Measurements from ENCODE around the gene CTTNBP2.

Gene CTTNBP2

GRCh38 chr7:117854186-117854585, 19.1 kb downstream of the CTTNBP2 start:
- no peaks in the 10 kb centered on the region for H3K4me1 Mint-ChIP-seq
- DNase-seq (no peak), ATAC-seq (no peak)
- no peaks in the 10 kb centered on the region for H3K9me3 Mint-ChIP-seq
- no peak overlapping the region for H3K27ac Mint-ChIP-seq
- peaks cover 6% of the 10 kb centered on the region for H3K27me3 Mint-ChIP-seq
- no peak overlapping the region for H3K4me3 Mint-ChIP-seq

- H3K9me3 Mint-ChIP-seq: peaks cover 0 to 4% of the 10 kb centered on the region in 2 donors
- DNase-seq (no peak), ATAC-seq (no peak)
- H3K27ac Mint-ChIP-seq: no peak overlapping the region
- H3K4me1 Mint-ChIP-seq: no peaks in the 10 kb centered on the region
- H3K27me3 Mint-ChIP-seq: no peaks in the 10 kb centered on the region
- no peak overlapping the region for H3K4me3 Mint-ChIP-seq
Measured at GRCh38 chr7:117848941-117849340, 24.3 kb downstream of the CTTNBP2 start.

GRCh38 chr7:117844678-117845077, 28.6 kb downstream of the CTTNBP2 start:
- H3K4me1 Mint-ChIP-seq: no peaks in the 10 kb centered on the region
- no peak for ATAC-seq
- no peak overlapping the region for H3K27ac Mint-ChIP-seq

GRCh38 chr7:117841611-117842010, 31.6 kb downstream of the CTTNBP2 start:
- no peaks in the 10 kb centered on the region for H3K27me3 Mint-ChIP-seq
- H3K4me3 Mint-ChIP-seq: no peak overlapping the region
- no peak overlapping the region for H3K27ac Mint-ChIP-seq
- ATAC-seq (no peak), DNase-seq (no peak)
- peaks cover 10 to 13% of the 10 kb centered on the region in 2 donors for H3K9me3 Mint-ChIP-seq
- H3K4me1 Mint-ChIP-seq: no peaks in the 10 kb centered on the region

More at GRCh38 chr7:117844678-117845077, 28.6 kb downstream of the CTTNBP2 start:
- Mint-ChIP-seq H3K4me3 (no peak overlapping the region), H3K9me3 (peaks cover 10 to 13% of the 10 kb centered on the region in 2 donors), H3K27me3 (no peaks in the 10 kb centered on the region)
- DNase-seq: no peak

- DNase-seq (no peak), ATAC-seq (no peak)
- H3K4me1 Mint-ChIP-seq: no peaks in the 10 kb centered on the region
Measured at GRCh38 chr7:117841011-117841410, 32.2 kb downstream of the CTTNBP2 start.

GRCh38 chr7:117839507-117839906, 33.7 kb downstream of the CTTNBP2 start:
- Mint-ChIP-seq H3K9me3 (peaks cover 10 to 13% of the 10 kb centered on the region in 2 donors), H3K4me1 (no peaks in the 10 kb centered on the region), H3K27me3 (no peaks in the 10 kb centered on the region), H3K27ac (no peak overlapping the region), H3K4me3 (no peak overlapping the region)
- ATAC-seq (no peak), DNase-seq (no peak)

More at GRCh38 chr7:117841011-117841410, 32.2 kb downstream of the CTTNBP2 start:
- Mint-ChIP-seq H3K27me3 (no peaks in the 10 kb centered on the region), H3K4me3 (no peak overlapping the region), H3K9me3 (peaks cover 10 to 13% of the 10 kb centered on the region in 2 donors), H3K27ac (no peak overlapping the region)

GRCh38 chr7:117837841-117838240, 35.4 kb downstream of the CTTNBP2 start:
- Mint-ChIP-seq H3K27me3 (peaks cover 8% of the 10 kb centered on the region), H3K27ac (no peak overlapping the region), H3K9me3 (no peaks in the 10 kb centered on the region), H3K4me3 (no peak overlapping the region), H3K4me1 (no peaks in the 10 kb centered on the region)
- ATAC-seq: no peak
- DNase-seq: no peak

- ATAC-seq: no peak
- H3K27ac Mint-ChIP-seq: no peak overlapping the region
- H3K4me3 Mint-ChIP-seq: no peak overlapping the region
- H3K27me3 Mint-ChIP-seq: peaks cover 8% of the 10 kb centered on the region
- no peak for DNase-seq
- H3K9me3 Mint-ChIP-seq: peaks cover 0 to 9% of the 10 kb centered on the region in 2 donors
- H3K4me1 Mint-ChIP-seq: no peaks in the 10 kb centered on the region
Measured at GRCh38 chr7:117835016-117835664, 38.1 kb downstream of the CTTNBP2 start.

- H3K4me1 Mint-ChIP-seq: no peaks in the 10 kb centered on the region
- no peak for ATAC-seq
- no peak overlapping the region for H3K4me3 Mint-ChIP-seq
- H3K27me3 Mint-ChIP-seq: peaks cover 8% of the 10 kb centered on the region
- DNase-seq: no peak
- H3K9me3 Mint-ChIP-seq: peaks cover 0 to 9% of the 10 kb centered on the region in 2 donors
- H3K27ac Mint-ChIP-seq: no peak overlapping the region
Measured at GRCh38 chr7:117830422-117830954, 42.8 kb downstream of the CTTNBP2 start.

GRCh38 chr7:117829450-117830117, 43.7 kb downstream of the CTTNBP2 start:
- Mint-ChIP-seq H3K4me3 (no peak overlapping the region), H3K4me1 (no peaks in the 10 kb centered on the region), H3K27me3 (peaks cover 8% of the 10 kb centered on the region), H3K9me3 (peaks cover 0 to 9% of the 10 kb centered on the region in 2 donors), H3K27ac (no peak overlapping the region)
- DNase-seq: no peak
- no peak for ATAC-seq

GRCh38 chr7:117828825-117829224, 44.4 kb downstream of the CTTNBP2 start:
- Mint-ChIP-seq H3K4me3 (no peak overlapping the region), H3K27ac (no peak overlapping the region), H3K4me1 (no peaks in the 10 kb centered on the region), H3K27me3 (peaks cover 8% of the 10 kb centered on the region), H3K9me3 (peaks cover 0 to 9% of the 10 kb centered on the region in 2 donors)
- DNase-seq (no peak), ATAC-seq (no peak)

GRCh38 chr7:117827862-117828261, 45.4 kb downstream of the CTTNBP2 start:
- no peaks in the 10 kb centered on the region for H3K4me1 Mint-ChIP-seq
- peaks cover 0 to 9% of the 10 kb centered on the region in 2 donors for H3K9me3 Mint-ChIP-seq
- H3K27ac Mint-ChIP-seq: no peak overlapping the region
- H3K4me3 Mint-ChIP-seq: no peak overlapping the region
- DNase-seq (no peak), ATAC-seq (no peak)
- H3K27me3 Mint-ChIP-seq: no peaks in the 10 kb centered on the region

- Mint-ChIP-seq H3K4me1 (no peaks in the 10 kb centered on the region), H3K27ac (no peak overlapping the region), H3K4me3 (no peak overlapping the region), H3K27me3 (no peaks in the 10 kb centered on the region), H3K9me3 (no peaks in the 10 kb centered on the region)
- no peak for ATAC-seq
- no peak for DNase-seq
Measured at GRCh38 chr7:117825132-117825531, 48.1 kb downstream of the CTTNBP2 start.

- ATAC-seq (no peak), DNase-seq (no peak)
- Mint-ChIP-seq H3K27me3 (no peaks in the 10 kb centered on the region), H3K27ac (no peak overlapping the region), H3K4me1 (no peaks in the 10 kb centered on the region), H3K4me3 (no peak overlapping the region), H3K9me3 (no peaks in the 10 kb centered on the region)
Measured at GRCh38 chr7:117824592-117824991, 48.6 kb downstream of the CTTNBP2 start.

- no peaks in the 10 kb centered on the region for H3K9me3 Mint-ChIP-seq
- H3K4me1 Mint-ChIP-seq: no peaks in the 10 kb centered on the region
- no peak for DNase-seq
- H3K4me3 Mint-ChIP-seq: no peak overlapping the region
- no peak for ATAC-seq
- no peak overlapping the region for H3K27ac Mint-ChIP-seq
- H3K27me3 Mint-ChIP-seq: no peaks in the 10 kb centered on the region
Measured at GRCh38 chr7:117819558-117819957, 53.7 kb downstream of the CTTNBP2 start.

- Mint-ChIP-seq H3K9me3 (no peaks in the 10 kb centered on the region), H3K4me1 (no peaks in the 10 kb centered on the region), H3K4me3 (no peak overlapping the region), H3K27me3 (no peaks in the 10 kb centered on the region), H3K27ac (no peak overlapping the region)
- DNase-seq (no peak), ATAC-seq (no peak)
Measured at GRCh38 chr7:117818232-117818631, 55.0 kb downstream of the CTTNBP2 start.
